Fibroblast of villous mesenchyme (primary cell): ENCODE results near the gene USP22. TPM values are rescaled to one million over a fixed set of nuclear protein-coding genes. Genes with fewer than 3 reads are reported as not detected.

Experiments
- DNase-seq: peaks from one replicate; pipeline ENCODE4 v3.0.0-alpha.2; 2010; ENCODE audit warnings: low read depth
- H3K4me3 ChIP-seq: 2 replicates; pipeline ENCODE4 v1.5.1; 2011; ENCODE audit warnings: low read depth, mild to moderate bottlenecking, low read length
- CTCF ChIP-seq: IDR thresholded peaks from 2 replicates; pipeline ENCODE4 v1.5.1; 2012; ENCODE audit warnings: low read depth, mild to moderate bottlenecking, low read length; ENCODE audit not compliant: insufficient read depth
- total RNA-seq: library from RNA; depleted of rRNA; stranded (reverse); fragments of >200 nt; gene quantifications from 2 replicates; pipeline ENCODE4 v1.2.3, GENCODE V29; 2012

Gene USP22
- total RNA-seq, 1 donor = 297 TPM

GRCh38 chr17:21046216-21046615, 3.4 kb upstream of the USP22 start:
- no peak for TF ChIP-seq CTCF
- no peak overlapping the region for H3K4me3 ChIP-seq

DNA sequence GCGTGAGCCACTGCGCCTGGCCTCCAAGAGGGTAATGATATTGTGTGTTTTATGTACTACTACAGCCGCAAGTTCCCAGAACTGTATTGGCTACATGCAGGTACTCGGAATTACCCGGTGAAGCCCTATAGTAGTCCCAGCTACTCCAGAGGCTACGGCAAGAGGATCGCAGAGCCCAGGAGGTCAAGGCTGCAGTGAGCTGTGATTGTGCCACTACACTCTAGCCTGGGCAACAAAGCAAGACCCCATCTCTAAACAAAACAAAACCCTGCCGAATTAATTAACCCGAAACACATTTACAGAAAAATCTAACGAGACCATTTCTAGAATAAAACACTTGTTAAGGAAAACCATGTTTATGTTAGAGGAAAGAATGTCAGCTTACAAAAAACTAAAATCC, 2.2 kb upstream of the USP22 start:
- no peak for DNase-seq
- TF ChIP-seq CTCF = no peak

More at GRCh38 chr17:21046216-21046615, 3.4 kb upstream of the USP22 start:
- no peak for DNase-seq

DNA sequence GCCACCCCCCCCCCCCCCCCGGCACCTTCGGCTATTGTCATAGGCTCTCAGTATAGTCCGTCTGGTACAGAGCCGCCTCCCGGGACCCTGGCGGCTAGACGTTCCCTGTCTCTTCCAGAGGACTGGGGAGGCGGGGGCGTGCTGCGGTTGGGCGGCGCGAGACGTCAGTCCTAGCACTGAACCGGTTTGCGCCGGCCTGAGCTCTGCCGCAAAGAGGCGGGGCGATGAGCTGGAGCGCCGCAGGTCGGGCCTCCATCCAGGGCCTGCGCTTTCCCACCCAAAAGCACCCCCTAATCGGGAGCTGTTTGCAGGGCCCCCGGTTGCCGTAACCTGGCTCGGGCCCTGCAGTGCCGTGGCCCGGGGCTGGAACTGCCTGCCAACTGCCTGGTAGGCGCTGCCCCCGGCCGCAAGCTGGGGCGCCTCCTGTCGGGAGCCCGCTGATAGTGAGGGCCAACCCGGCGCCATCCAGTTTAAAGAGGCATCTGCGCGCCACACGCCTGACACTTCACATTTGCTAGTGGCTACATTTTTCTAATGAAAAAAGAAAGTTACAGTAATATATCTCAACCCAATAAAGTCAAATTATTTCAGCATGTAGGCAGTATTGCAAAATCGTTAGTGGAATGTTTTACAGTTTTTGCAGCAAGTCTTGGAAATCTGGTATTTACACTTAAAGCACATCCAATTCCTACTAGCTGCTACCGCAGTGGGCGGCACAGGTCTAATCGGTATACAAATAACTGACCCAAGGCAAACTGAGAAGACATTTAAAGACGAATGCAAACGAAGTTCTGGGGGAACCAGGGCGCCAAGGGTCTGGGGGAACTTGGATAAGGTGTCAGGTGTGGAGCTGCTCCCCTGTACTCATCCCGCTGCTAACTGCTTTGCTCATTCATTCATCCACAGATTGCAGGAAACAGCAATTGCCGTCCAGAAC, 753 bp upstream of the USP22 start:
- peak overlapping the region; percentile 72 for H3K4me3 ChIP-seq
- DNase-seq = peak; percentile 99
- TF ChIP-seq CTCF = peak; percentile 73

More for the DNA sequence above, 2.2 kb upstream of the USP22 start:
- no peak overlapping the region for H3K4me3 ChIP-seq

DNA sequence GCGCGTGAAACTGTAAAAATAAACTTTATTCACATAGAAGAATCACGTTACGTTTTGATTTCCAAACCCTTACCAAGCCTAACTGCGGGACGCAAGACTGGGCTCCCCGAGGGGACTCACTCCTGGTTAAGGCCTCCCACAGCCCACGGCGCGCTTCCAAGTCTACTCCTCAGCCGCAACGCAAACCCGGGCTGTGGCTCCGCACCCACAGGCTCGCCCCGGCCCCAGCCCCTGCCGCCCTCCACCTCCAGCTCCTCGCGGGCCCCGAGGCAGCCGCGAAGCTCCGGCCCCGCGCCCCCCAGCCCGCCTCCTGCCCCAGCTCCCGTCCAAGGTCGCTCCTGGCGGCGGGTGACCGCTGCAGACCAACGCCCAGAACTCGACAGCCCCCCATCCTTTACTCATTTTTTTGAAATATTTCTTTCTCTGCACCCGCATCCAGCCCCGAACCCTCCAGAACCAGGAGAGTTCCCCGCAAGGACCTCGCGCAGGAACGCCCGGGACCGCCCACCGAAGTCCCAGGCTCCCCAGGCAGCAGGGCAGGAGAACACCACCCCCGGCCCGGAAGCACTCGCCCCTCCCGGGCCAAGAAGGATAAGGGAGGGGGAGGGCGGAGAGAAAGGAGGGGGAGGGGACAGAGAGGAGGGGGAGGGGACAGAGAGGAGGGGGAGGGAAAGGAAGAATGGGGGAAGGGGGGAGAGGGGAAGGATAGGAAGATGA, 912 bp downstream of the USP22 start:
- peak overlapping the region; percentile 78 for H3K4me3 ChIP-seq
- DNase-seq = peak; percentile 80
- no peak for TF ChIP-seq CTCF

DNA sequence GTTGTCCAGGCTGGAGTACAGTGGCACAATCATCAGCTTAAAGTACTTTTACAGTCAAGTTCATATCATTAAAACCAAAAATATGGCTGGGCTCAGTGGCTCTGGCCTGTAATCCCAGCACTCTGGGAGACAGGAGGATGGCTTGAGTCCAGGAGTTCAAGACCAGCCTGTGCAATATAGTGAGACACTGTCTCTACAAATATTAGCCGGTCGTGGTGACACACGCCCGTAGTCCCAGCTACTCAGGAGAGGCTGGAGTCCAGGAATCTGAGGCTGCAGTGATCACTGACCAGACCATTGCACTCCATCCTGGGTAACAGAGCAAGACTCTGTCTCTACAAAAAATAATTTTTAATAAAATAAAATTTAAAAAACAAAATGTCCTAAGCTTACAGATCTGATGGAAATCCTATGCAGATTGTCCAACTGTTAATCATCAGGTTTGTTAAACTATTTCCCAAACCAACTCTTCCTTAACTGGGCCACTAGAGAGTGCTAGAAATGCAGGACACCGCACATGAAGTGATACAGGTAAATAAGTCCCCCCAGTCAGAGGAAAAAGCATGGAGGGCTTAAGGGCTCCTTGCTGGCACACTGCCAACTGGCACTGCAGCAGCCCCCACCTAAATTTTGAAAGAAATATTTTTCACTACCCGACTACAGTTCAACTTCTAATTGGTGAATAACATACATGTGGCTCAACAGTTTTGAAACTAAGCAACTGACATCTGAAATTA, 2.8 kb downstream of the USP22 start:
- peak overlapping the region; percentile 78 for H3K4me3 ChIP-seq
- TF ChIP-seq CTCF = peak; percentile 44
- DNase-seq = peak; percentile 56

DNA sequence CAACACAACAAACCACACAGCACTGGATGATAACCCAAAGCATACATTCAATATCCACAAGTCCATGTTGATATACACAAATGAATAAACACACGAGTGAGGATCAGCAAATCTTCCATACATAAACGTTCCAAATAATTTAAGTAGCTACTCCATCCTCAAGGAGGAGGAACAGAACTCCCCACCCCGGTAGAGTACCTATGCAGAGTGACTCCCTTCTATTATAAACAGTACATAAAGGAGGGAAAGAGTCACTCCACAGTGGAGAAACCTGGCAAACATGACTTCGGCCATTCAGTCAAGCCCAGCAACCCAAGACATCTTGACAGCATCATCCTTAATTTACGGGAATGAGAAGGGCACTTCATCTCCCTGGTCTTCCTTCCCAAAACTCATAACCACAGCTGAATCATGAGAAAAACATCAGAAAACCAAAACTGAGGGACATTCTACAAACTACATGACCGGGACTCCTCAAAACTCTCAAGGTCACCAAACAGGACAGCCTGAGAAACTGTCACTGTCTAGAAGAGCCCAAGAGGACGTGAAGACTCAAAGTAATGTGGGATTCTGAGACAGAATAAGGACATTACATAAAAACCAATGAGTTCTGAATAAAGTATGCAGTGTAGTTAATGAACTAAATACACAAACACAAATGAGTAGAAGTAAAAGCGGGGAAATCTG, 5.6 kb downstream of the USP22 start:
- no peak for TF ChIP-seq CTCF
- DNase-seq = no peak
- no peak overlapping the region for H3K4me3 ChIP-seq
